NCI-H2171 treated with DMSO at 0.1 percent for 48 hours (cell line): Measurements from ENCODE around the gene HID1.
"Not testable (repeated sequence)": the region's sequence is repeated elsewhere in the genome, so short reads cannot be mapped to it uniquely, and the experiment has no call there.

Experiments used
- DNase-seq: peaks from one replicate; lab custom pipeline; 2025; lab: John Stamatoyannopoulos, UW

Gene HID1

DNA sequence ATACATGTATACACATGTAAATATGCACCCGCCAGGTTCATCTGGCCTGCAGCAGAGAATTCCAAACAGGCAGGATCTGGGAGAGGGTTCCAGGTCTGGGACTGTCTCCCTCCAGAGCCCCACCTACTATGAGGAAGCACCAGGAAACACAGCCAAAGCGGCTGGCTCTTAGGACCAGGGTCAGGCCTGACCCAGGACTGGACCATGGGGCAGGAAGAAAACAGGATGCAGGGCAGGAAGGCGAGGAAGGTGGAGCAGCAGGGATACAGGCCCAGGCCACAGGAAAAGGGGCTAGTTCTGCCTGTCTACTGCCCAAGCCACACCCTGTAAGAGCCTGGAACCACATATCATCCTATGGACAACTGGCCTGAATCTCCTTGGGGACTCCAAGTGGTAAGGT lies 2.2 kb downstream of the HID1 start:
- no peak for DNase-seq

DNA sequence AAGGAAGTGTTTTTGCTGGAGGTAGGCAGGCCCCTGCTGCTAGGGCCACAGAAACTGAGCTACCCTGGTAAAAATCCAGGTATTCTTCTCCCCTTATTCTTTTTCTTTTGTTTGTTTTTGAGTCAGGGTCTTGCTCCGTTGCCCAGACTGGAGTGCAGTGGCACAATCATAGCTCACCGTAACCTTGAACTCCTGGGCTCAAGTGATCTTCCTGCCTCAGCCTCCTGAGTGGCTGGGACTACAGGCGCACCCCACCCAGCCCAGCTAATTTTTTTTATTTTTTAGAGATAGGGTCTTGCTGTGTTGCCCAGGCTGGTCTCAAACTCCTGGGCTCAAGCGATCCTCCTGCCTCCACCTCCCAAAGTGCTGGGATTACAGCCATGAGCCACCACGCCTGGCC lies 3.1 kb downstream of the HID1 start:
- not testable (repeated sequence) for DNase-seq

GRCh38 chr17:74968361-74968780 lies 4.2 kb downstream of the HID1 start:
- DNase-seq: no peak

DNA sequence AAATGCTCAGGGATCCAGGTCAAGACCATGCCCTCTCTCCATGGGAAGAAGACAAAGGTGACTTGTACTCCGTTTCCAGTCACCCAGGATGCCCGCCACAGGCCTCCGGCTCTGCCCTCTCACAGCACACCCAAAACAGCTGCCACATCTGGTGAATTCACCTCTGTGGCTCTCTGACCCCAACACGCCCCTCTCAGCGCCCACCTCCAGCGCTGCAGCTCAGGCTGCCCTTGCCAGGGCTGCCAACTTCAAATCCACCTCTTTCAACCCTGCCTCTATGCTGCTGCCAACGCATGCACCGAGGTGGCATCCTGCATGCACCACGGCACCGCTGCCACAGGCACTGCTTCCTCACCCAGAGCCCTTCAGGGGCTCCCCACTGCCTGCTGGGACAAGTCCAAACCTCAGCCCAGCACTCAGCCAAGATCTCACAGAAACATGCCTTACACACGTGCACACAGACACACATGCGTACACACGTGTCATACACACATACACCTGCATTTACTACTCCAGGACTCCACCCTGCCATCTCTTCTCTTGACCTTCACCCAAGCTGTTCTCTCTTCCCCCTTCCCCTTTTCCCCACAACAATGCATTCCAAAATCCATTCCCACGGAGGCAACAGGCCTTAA lies 7.5 kb downstream of the HID1 start:
- DNase-seq: no peak

DNA sequence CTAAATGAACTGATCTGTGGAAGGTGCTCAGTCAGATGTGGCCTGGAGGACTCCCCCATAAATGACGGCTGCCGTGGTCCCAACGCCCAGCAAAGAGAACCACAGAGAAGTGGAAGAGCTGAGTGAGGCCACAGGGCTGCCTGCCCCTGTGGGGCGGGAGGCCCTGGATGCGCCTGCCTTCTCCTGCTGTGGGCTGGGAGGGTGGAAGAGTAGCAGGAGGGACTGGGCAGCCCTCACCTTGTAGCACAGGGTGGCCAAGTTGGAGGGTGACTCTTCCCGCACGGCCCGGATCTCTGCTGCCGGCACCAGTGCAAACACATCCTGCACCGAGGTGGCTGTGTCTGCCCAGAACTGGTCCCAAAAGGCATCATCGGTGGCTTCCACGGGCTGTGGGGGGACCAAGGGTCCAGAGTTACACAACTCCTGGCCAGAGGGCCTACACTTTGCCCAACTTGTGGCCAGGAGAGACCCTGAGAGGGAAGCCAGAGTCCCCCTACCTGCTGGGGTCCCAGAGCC lies 8.3 kb downstream of the HID1 start:
- DNase-seq: no peak

DNA sequence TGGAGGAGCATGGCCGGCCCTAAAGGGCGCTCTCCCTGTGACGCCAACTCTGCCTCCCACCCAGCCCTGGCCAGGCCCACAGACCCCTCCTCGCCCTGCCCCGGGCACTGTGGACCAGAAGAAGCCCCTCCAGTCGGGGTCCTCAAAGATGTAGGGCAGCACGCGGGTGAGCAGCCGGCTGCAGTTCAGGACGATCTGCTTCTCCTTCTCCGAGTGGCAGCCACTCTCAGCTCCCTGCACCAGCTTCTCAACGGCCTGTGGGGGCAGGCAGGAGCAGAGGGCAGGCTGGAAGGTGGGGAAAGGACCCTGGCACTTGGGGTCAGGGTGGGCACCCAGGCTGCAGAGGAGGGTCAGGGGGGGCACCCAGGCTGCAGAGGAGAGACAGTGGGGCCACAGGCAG lies 8.9 kb downstream of the HID1 start:
- no peak for DNase-seq

- DNase-seq: peak; percentile 6
Measured at GRCh38 chr17:74962622-74963394, 9.8 kb downstream of the HID1 start.

GRCh38 chr17:74961657-74962350 lies 10.8 kb downstream of the HID1 start:
- peak; percentile 80 for DNase-seq

DNA sequence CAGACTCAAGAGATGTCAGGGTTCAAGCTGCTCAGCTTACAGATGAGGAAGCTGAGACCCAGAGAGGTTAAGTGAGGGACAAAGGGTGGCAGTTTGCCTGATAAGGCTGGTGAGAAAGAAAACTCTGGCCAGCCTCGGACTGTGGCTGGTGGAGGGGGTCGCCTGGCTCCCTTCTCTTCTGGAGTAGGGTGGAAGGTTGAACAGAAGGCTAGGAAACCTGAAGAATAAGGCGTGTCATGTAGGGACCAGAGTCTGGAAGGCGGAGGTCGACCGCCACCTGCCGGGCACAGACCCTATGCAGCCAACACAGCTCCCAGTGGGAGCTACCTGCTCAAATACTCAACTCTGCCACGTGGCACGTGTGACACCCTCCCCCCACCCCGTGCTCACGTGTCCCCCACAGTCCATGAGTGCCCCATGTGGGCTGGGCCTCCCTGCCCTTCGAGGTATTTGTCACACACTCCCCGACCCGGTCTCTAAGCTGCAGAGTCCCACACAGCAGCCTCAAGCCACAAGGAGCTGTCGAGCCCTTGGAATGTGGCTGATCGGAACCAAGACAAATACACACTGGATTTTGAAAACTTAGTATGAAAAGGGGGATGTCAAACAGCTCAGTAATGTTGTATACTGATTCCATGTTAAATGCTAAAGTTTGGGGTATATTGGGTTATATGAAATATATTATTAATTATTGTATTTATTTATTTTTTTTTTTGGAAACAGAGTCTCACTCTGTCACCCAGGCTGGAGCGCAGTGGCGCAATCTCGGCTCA lies 11.8 kb downstream of the HID1 start:
- DNase-seq: peak; percentile 74

DNA sequence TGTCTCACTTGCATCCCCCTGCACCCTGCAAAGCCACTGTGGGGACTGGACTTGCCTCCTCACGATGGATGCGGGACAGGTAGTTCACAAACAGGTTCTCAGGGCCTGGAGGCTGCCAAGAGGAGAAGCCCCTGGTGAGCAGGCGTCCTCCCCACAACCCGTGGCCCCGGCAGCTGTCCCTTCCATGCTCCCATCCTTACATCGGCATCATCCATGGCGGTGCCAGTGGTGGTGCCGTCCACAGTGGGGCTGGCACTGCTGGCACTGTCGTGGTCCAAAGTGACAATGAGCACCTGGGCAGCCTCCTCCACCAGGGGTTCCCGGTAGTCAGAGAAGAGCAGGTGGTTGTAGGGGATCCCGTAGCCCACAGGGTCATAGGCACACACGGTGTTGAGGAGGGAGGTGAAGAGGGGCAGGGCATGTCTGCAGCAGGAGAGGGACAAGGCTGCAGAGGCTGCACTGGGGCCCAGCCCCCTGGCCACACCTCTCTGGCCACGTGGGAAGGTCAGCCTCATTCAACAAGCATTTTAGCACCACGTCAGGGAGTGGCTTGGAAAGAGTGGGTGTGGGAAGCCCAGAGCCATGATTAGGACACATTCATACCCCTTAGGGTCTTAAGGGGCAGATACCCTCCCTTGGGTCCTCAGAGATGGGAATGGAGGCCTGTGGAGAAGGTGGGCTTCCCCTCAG lies 12.6 kb downstream of the HID1 start:
- DNase-seq: no peak

DNA sequence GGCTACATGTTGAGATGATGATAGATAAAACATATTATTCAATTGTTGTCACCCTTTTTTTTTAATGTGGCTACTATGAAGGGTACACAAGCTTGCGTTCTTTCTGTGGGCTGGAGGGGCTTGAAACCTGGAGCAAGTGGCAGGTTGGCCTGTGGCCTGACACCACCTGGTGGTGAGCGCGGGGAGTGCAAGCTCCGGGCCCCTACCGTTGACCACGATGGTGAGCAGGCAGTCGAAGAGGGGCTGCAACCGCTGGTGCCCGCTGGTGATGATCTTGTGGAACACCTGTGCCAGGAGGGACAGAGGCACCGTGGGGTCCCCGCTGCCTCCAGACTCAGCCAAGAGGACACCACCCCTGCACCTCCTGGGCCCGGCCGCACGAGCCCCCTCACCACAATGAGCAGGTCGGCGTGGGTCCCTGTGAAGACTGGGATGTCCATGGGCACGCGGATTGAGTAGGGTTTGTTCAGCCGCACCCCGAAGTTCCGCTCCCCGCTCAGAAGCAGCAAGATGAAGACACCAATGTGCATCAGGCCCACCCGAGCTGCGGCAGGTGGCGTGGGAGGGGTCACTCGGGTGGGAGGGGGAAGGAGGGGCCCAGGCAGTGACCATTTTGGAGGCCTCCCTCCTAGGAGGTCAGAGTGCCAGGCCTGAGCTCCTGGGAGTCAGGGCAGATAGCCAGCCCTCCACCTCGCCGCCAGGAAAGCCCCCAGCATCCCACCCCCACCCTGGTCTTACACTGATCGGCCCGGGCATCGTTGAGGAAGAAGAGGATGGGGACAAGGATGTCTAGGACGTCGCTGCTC lies 14.4 kb downstream of the HID1 start:
- DNase-seq: peak; percentile 36

DNA sequence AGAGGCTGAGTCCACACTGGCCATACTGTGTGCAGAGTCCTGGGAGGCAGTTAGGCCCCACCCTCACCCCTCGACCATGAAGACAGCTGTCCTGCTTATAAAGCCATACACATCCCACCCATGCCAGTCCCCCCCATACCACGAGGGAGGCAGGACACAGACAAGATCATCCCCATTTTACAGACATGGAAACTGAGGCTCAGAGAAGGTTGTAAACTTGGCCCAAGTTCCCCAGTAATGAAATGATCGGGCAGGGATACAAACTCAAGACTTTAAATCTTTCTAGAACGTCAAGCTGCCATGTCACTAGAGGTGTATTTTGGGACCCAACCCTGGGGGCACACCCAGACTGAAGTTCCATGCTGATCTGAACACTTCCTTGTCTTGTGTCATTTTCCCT lies 16.5 kb downstream of the HID1 start:
- no peak for DNase-seq

GRCh38 chr17:74954665-74955421 lies 17.7 kb downstream of the HID1 start:
- no peak for DNase-seq

DNA sequence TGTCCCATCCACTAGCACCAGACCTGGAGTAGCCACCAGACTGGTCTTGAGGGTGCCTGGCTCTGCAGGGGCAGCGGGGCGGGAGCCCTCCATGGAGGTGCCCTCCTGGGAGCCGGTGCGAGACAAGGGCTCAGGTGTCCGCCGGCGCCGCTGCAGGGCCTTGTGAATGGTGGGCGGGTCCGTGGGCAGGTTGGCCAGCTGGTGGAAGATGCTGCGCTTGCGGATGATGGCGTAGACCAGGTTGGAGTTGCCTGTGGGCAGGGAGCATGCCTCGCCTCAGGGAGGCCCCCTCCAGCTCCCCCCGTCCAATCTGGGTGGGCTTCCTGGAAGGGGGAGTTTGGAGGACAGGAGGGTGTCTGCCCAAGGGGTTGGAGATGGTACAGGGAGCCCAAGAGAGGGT lies 18.4 kb downstream of the HID1 start:
- no peak for DNase-seq

DNA sequence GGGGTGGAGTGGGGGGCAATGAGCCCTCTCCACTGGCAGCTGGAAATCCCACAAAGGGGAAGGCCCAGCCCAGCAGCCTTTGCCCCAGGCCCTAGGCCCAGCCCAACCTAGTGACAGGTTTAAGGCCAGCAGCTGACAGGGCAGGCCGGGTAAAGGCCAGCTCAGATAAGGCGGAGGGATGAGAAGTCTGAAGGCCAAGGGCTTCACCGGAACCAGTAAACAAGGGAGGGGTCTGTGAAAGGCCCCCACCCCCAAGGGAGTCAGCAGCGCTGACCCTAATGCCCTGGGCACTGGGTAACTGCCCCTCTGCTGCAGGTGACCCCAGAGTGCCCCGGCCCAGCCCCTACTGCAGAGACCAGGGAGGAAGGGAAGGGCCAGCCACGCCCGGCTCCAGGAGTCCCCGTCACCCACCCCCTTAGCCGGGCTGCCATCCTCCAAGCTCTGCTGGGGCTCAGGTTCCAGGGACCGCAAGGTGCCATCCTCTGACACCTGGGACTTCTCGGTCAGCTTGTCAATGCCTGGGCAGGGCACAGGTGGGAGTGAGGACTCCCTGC lies 19.3 kb downstream of the HID1 start:
- DNase-seq: no peak

GRCh38 chr17:74952431-74953133 lies 20.0 kb downstream of the HID1 start:
- DNase-seq: no peak

GRCh38 chr17:74951680-74952421 lies 20.7 kb downstream of the HID1 start:
- no peak for DNase-seq

GRCh38 chr17:74951065-74951464 lies 21.5 kb downstream of the HID1 start:
- DNase-seq: no peak
